ENCODE data around the gene JARID2.
"Not testable (repeated sequence)": the region's sequence is repeated elsewhere in the genome, so short reads cannot be mapped to it uniquely, and the experiment has no call there.

JARID2 gene

DNA sequence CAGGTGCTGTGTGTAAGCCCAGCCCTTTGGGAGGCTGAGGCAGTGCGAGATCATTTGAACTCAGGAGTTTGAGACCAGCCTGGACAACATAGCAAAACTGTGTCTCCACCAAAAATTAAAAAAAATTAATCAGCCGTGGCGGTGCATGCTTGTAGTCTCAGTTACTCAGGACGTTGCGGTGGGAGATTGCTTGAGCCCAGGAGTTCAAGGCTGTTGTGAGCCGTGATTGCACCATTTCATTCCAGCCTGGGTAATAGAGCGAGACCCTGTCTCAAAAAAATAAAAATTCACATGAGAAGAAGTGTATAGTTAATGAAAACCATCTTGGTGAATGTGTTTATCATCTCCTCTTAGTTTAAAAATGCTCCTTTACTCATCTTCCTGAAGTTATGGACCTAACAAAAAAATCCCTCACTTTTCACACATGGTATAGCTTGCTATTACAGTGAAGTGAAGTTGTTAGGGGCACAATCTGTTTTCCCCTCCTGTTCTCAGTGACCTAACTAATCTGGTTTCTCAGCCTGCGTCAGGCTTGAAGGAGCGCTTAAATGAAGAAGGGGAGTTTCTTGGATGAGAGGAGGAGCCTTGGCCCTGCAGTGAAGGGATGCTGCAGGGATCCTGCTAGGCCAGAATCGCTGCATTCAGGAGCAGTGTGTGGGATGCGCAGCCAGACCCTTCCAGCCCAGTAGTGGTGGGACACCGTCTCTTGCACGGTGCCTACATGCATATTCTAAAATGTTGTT, 45.3 kb downstream of the JARID2 start:
- DNase-seq: no peak

DNA sequence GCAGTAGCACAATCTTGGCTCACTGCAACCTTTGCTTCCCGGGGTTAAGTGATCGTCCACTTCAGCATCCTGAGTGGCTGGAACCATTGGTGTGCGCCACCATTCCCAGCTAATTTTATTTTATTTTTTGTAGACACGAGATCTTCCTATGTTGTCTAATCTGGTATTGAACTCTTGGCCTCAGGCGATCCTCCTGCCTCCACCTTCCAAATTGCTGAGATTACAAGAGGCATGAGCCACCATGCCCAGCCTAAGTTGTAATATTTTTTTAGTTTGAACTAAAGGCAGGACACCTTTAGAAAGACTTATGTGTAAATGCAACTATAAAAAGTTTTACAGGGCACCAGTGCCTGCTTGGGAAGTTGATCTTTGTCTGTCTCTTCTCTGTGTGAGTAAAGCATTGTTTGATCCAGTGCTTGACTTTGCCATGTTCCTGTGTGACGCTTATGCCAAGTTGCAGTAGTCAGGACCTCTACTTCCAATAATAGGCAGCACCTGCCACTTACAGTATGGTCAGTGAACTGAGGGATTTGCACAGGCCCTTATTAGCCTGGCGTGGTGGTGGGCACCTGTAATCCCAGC, 46.9 kb downstream of the JARID2 start:
- no peak for DNase-seq

DNA sequence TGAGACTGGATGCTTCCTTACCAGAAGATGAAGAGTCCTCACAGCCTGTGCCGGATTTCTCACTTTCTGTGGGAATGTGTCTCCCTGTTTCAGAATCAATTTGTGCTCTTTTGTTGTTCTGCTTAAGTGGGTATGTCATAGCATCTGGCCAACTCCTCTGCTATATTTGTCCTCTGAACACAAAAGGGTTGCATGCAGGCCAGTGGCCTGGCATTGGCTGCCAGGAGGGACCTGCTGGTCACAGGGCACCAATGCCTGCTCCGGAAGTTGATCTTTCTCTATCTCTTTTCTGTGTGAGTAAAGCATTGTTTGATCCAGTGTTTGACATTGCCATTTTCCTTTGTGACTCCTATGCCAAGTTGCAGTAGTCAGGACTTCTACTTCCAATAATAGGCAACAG, 47.8 kb downstream of the JARID2 start:
- no peak for DNase-seq

GRCh38 chr6:15294504-15294903, 48.6 kb downstream of the JARID2 start:
- DNase-seq: no peak

GRCh38 chr6:15296249-15296648, 50.4 kb downstream of the JARID2 start:
- DNase-seq: no peak

DNA sequence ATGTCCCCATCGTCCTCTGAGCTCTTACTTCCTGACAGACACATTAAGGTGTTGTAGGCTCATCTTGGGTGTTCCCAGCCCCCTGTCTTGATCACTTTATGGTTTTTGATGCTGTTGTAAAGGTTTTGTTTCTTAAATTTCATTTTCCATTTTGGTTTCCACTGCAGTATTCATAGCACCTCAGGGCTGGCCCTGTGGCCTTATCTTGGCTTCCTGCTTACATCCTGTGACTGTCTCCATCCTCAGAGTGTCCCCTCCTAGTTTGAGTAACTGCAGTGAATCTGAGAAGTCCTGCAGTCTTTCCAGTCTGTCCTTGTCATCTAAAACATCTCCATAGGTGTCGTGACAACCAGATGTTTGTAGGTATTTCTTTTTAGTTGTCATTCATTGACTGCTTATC, 50.9 kb downstream of the JARID2 start:
- no peak for DNase-seq

DNA sequence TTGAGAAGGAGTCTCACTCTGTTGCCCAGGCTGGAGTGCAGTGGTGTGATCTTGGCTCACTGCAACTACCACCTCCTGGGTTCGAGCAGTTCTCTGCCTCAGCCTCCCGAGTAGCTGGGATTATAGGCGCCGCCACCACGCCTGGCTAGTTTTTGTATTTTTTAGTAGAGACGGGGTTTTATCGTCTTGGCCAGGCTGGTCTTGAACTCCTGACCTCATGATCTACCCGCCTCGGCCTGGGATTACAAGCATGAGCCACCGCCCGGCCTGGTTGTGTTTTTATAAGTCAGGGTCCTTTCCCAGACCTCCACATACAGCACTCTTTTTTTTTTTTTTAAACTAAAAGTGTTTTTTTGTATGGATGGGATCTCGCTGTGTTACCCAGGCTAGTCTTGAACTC, 51.3 kb downstream of the JARID2 start:
- not testable (repeated sequence) for DNase-seq

DNA sequence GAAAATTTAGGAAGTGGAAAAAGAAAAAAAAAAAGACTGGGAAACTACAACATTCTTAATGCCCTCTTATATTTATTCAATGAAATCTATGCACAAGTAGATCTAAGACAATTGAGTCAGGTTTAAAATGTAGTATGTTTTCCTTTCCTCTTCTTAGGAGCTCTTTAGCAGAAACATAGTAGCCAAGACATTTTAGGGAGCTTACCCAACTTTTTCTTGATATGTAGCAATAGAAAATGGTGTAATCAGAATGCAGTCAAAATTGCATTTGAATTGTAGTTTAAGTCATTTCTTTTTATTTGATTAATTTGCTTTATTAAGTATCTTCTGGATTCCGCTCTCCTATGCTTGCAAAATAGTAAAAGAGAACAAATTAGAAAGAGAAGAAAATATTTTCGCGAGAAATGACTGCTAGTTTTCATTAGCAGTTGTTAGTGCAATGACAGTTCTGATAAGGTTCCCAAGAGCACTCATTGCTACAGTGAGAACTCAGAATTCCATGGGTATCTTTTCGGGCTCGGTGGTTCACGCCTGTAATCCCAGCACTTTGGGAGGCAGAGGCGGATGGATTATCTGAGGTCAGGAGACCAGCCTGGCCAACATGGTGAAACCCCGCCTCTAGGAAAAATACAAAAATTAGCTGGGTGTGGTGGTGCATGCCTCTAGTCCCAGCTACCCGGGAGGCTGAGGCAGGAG, 52.2 kb downstream of the JARID2 start:
- no peak for DNase-seq

GRCh38 chr6:15299430-15300131, 53.7 kb downstream of the JARID2 start:
- no peak for DNase-seq

DNA sequence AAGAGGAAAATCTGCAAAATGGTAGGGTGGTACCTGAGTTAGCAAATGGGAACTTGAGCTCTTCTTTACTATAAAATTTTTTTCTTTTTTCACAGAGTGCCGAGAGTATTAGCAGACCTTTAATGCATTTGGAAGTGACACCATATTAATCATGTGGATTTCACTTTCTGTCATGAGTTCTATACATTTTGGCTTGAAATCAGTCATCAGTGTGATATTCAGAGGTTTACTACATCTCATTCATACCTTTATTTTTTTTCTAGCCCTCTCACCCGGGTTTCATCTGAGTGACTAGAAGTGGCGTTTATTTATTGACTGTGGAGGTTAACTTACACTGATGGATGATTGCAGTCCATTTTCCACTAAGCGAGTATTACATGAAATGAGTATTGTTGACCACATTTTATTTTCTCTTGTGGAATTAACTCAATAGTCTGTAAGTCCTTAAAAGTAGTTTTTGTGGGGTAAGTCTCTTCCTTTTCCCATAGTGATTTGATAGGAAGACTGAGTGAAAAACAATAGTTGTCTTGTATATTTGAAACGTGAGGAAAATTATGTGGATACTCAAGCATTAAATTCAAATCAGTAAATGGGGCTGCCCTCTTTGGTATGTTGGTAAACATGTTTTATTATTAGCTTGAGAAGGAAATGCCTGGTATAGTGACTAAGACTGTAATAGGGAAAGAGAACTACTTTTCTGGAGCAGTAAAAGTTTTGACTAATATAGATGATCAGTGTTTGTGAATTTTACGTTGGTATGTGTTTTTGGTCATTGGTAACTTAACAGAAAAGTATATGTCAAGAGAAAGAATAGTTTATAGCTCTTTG, 55.5 kb downstream of the JARID2 start:
- DNase-seq: no peak

GRCh38 chr6:15303162-15303919, 57.5 kb downstream of the JARID2 start:
- no peak for DNase-seq

DNA sequence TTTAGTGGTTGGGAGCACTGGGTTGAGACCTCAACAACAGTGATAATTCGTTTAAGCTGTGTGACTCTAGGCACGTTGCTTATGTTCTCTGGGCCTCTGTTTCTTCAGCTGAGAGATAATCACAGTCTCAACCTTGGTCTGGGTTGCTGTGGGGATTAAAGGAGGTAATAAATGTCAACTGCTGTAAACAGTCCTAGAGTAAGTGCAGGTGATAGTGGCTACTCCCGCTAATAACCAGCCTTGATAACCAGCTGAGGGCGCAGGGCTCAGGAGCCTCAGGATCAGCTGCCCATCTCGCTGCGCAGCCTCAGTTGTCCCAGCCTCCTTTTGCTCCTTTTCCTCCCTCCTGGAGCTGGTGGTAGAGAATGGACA, 58.0 kb downstream of the JARID2 start:
- no peak for DNase-seq

GRCh38 chr6:15304337-15305042, 58.6 kb downstream of the JARID2 start:
- DNase-seq: no peak

- DNase-seq: no peak
Measured at GRCh38 chr6:15305496-15305895, 59.6 kb downstream of the JARID2 start.

- DNase-seq: no peak
Measured at GRCh38 chr6:15305909-15306308, 60.0 kb downstream of the JARID2 start.

- no peak for DNase-seq
Measured at GRCh38 chr6:15308435-15309213, 62.8 kb downstream of the JARID2 start.

DNA sequence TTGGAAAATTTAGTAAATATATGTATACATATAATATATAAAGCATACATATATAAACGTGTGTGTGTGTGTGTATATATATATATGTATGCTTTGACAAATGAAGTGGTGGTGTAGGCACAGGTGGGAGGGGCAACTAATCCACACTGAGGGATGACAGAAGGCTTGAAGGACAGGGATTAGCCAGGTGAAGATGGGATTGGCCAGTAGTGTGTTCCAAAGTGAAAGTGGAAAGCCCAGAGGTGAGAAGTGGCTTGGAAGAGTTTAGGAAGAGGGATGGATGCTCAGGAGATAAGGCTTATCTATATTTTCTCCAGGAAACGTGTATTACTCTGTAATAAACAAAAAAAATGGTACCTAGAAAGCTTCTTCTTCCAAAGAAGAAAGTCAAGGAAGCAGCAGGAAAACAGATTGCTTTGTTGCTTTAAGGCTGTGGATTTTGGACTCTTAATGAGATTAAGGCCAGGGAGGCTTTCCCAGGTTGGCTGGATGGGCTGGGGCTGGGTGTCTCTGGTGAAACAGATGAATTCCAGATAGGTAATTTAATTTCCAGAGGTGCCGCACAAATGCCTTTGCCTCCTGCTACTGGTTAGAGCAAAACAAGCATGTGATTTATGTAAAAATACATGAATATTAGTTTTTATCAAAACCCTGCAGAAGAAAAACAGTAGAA, 63.9 kb downstream of the JARID2 start:
- no peak for DNase-seq

GRCh38 chr6:15310680-15311079, 64.8 kb downstream of the JARID2 start:
- DNase-seq: no peak

DNA sequence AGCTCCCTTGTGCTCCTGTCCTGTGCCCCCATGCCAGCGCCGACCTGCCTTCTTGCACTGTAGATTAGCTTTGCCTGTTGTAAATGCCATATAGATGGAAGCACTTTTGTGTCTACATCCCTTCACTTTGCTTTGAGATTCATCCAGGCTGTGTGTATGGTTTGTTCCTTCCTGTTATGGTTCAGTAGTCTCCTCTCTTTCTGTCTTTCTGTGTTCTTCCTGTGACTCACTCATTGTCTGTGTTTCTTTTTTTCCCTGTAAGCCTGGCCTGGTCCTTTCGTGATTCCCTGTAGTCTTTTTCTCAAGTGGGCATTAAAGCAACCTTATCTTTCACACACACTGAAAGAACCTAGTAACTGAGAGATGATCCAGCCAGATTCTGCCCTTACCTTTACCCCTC, 66.6 kb downstream of the JARID2 start:
- no peak for DNase-seq

GRCh38 chr6:15313367-15313766, 67.5 kb downstream of the JARID2 start:
- no peak for DNase-seq
